ENCODE data around the gene SPATA9. TPM values are rescaled to one million over a fixed set of nuclear protein-coding genes. Genes with fewer than 3 reads are reported as not detected.

SPATA9 gene
- total and polyA plus RNA-seq, 9 of the 15 experiments (the other 6 are each of a cell fraction or from before 2014, with no cell fraction given) = 0.16 to 5.5 (median 0.39) TPM; not detected in 3

DNA sequence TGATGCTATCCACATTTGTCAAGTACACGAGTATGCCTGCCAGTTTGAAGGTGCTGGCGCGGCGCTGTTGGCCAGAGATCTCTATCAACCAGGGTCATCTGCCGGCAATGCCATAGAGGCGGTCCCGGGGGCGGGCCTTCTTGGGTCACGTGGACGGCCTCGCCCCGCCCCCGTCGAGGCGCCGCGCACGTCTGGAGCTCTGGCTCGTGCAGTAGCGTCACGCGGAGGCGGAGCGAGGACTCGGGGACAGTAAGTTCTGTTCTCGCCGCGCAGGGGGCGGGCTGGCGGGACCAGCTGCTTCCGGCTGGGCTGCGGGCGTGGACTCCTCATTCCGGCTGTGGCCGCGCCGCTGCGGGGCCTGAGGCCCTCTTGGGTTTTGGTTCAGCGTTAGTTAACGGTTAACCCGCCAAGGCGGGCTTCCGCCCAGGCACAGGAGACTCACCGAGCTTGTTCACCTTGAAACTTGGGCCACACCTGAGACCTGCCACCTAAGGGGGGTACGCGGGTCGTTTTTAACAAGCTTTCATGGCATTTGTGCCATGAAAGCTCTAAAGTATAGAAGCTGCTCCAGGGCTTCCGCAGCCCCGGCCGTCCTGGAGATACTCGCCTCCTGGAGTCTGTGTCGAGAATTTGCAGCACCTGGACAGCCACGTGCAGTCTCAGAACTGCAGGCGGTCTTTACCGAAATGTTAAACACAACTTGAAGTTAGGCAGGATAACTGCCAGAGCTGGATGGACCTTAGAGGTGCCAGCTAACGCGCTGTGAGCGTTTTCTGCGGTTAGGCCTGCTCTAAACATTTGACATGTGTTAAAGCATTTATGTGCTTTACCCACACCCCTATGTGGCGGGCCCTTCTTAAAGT, 36.0 kb downstream of the SPATA9 start, which contains the start of gene RFESD (continued):
- TF ChIP-seq CHD7 (IDR thresholded peaks at IDR 0.05; ENCODE audit: low read depth, low read length) (no peak), PCBP2 (IDR thresholded peaks at IDR 0.05; ENCODE audit: low read depth, low read length, poor library complexity, severe bottlenecking) (no peak), ZBTB1 (CRISPR knock-in tag; IDR thresholded peaks at IDR 0.05; ENCODE audit: borderline replicate concordance, low read depth) (peak; percentile 92), ZNF830 (CRISPR knock-in tag; IDR thresholded peaks at IDR 0.05) (no peak), GTF2F1 (IDR thresholded peaks at IDR 0.05; ENCODE audit: low read depth, low read length) (no peak), ZNF644 (tag; IDR thresholded peaks at IDR 0.05; ENCODE audit: low read depth) (no peak), LARP7 (IDR thresholded peaks at IDR 0.05) (no peak), ZNF79 (CRISPR knock-in tag; IDR thresholded peaks at IDR 0.05; ENCODE audit: low read depth) (no peak), CEBPG (CRISPR knock-in tag; IDR thresholded peaks at IDR 0.05) (peak; percentile 37; the same call in 1 of the 2 replicates), CEBPG (tag; conservative IDR thresholded peaks at IDR 0.05 in 1 of 2, IDR thresholded peaks at IDR 0.05 in 1 of 2) (peak in 1 of 2 experiments; percentile 22; a peak in 1 of 4 replicates), SMARCA4 (IDR thresholded peaks at IDR 0.05) (no peak), RBFOX2 (IDR thresholded peaks at IDR 0.05; ENCODE audit: low read depth, low read length) (peak; percentile 98), MTA2 (IDR thresholded peaks at IDR 0.05; ENCODE audit: low read depth) (no peak), ZNF23 (CRISPR knock-in tag; IDR thresholded peaks at IDR 0.05) (no peak), ZNF165 (CRISPR knock-in tag; IDR thresholded peaks at IDR 0.05; ENCODE audit: borderline replicate concordance) (no peak), DPF2 (IDR thresholded peaks at IDR 0.05) (no peak), GABPB2 (CRISPR knock-in tag; conservative IDR thresholded peaks at IDR 0.05) (no peak; the same call in 1 of the 2 replicates), FOXK1 (CRISPR knock-in tag; IDR thresholded peaks at IDR 0.05; ENCODE audit: borderline replicate concordance) (0 out of 2 replicates have a peak, but pooled peaks have one; percentile 53), EGR1 (conservative IDR thresholded peaks at IDR 0.05) (peak; percentile 88)
